HG02943 (cell line): ENCODE data around the gene ALPK1.
"Not testable (repeated sequence)": the region's sequence is repeated elsewhere in the genome, so short reads cannot be mapped to it uniquely, and the experiment has no call there.

Experiments
- ATAC-seq: cut with Tn5 transposase; IDR thresholded peaks from one replicate; pipeline ENCODE4 v1.9.1; 2021; ENCODE audit warnings: mild to moderate bottlenecking, low read depth, moderate library complexity; ENCODE audit not compliant: unreplicated experiment

ALPK1 gene

DNA sequence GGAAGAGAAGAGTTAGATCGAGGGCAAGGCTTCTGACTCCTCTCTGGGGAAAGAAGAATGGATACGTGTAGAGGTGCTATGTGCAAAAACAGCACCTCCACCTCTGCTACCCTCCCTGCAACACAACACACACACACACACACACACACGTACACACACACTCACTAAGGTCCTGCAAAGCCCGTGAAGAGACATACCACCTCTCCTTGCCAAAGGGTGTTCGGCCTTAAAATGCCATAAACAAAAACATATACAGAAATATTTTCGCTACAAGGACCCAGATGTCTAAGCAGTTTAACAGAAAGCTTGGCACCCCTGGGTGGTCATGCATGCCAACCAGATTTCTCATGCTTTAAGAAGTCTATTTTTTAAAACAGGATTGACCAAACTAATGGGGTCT, 13.0 kb upstream of the ALPK1 start:
- no peak for ATAC-seq

DNA sequence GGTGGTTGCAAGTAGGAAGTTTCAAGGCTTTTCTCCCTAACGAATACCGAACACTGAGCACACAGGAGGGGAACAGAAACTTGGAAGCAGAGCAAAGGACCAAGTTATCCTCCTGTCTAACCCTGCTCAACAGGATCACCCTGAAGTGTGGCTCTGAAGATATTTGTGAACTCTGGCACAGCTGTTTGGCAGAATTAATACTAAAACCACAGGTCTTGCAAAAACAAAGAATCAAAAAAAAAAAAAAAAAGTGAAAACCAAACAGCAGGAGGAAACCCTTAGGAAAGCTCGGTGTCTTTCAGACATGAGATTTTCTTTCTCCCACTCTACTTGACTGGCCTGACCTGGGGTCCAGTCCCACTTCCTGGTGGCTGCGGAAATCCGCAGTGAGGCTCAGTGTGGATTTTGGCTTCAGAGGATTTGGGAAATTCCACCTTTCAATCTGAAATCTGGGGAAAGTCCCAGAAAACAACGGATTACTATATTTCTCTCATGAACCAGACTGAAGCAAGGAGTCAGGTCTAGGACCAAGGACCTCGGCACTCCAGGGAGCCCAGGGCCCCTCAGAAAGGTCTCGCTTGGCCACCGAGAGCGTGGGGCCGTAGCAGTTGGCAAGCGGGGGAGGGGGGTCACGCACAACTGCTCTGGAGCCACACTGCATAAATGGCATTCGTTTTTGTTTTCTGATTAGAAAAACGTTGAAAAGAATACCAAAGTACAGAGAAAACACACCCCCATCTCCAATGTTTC, 12.3 kb upstream of the ALPK1 start:
- ATAC-seq = no peak

- ATAC-seq = no peak
Observed at GRCh38 chr4:112287258-112287989, 9.7 kb upstream of the ALPK1 start.

GRCh38 chr4:112288455-112288854, 8.7 kb upstream of the ALPK1 start:
- no peak for ATAC-seq

GRCh38 chr4:112289407-112290253, 7.5 kb upstream of the ALPK1 start:
- no peak for ATAC-seq

GRCh38 chr4:112290341-112290740, 6.8 kb upstream of the ALPK1 start:
- ATAC-seq = no peak

GRCh38 chr4:112299721-112300120, 2.6 kb downstream of the ALPK1 start:
- ATAC-seq = no peak

DNA sequence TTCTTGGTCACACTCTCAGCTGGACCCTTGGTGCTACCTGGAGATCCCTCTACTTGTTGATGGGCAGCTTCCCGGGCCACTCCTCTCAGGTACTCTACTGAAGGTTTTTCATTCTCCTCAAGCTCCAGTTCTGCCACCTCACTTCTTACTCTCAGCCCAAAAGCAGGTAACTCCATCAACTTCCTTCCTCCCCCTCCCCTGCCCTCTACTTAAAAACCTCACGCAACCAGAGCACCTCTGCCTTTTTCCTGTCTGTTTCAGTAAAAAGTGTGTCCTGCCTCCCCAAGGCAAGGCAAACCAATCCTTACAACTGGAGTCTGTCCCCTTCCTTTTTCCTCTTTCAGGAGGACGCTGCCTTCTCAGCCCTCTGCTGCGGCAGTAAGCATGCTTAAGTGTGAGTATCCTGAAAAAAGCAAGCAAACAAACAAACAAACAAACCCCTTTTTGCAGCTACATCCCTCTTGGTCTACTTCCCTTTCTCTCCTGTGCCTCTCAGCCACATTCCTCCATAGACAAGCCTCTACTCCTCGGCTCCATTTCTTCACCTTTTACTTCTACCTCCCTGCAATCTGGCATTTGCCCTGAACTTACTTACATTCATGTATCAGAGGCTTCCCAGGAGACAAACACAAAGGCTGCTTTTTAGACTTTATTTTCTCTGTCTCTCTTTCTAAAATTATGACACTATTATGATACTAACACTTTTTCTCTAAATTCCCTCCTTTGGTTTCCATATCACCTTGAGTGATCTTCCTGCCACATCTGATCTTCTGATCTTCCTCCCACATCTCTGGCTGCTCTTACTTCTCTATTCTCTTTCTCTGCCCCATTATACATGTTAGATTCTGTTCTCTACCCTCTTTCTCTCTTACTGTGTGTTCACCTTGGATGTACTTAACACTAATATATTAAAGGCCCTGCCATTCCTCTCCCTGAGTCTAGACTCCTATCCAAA, 5.4 kb downstream of the ALPK1 start:
- ATAC-seq = no peak

- ATAC-seq = not testable (repeated sequence)
Observed at GRCh38 chr4:112305477-112305876, 8.3 kb downstream of the ALPK1 start.

GRCh38 chr4:112309263-112309791, 12.2 kb downstream of the ALPK1 start:
- not testable (repeated sequence) for ATAC-seq

- no peak for ATAC-seq
Observed at GRCh38 chr4:112311516-112311915, 14.3 kb downstream of the ALPK1 start.

- ATAC-seq = peak; percentile 98
Observed at GRCh38 chr4:112312610-112313239, 15.6 kb downstream of the ALPK1 start.

GRCh38 chr4:112315446-112315845, 18.3 kb downstream of the ALPK1 start:
- no peak for ATAC-seq

- no peak for ATAC-seq
Observed at GRCh38 chr4:112316360-112316759, 19.2 kb downstream of the ALPK1 start.

DNA sequence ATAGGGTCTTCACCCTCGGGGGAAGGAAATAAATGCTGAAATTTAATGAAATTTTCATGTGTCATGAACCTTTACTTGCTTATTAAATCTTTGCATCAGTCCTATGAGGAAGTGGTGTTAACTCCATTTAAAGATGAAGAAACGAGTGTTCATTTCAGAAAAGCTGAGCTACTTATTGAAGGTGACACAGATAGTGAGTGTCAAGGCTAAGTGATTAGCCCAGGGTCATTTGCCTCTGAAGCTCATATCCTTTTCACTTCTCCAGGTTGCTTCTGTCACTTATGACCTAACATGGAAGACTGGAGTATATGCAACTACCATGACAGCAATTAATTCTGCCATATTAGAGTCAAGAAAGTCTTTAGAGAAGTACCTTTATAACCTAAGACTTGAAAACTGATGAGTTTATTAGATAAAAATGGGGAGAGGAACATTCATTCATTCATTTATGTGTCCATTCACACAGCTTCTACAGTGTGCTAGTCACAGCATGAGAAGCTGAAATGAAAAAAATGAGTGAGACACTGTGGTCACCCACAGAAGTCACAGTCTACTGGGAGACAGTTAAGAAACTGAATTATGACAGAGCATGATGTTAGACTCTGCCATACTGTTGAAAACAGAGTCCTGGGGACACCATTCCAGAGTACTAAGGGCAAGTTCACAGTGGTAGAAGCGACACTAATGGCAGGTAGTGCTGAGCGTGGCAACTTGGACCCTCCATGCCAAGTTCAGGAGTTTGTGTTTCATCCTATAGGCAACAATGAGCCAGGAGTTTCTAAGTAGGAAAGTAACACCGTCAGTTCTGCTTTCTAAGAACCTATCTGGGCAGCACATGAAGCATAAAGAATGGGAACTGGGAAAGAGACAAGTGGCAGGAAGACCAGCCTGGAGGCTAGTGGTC, 21.3 kb downstream of the ALPK1 start:
- ATAC-seq = peak; percentile 98

GRCh38 chr4:112321776-112322684, 24.9 kb downstream of the ALPK1 start:
- ATAC-seq = no peak

GRCh38 chr4:112322866-112323265, 25.7 kb downstream of the ALPK1 start:
- no peak for ATAC-seq
